Measurements from ENCODE around the gene WNT5A. TPM values are rescaled to one million over a fixed set of nuclear protein-coding genes. Genes with fewer than 3 reads are reported as not detected.

Gene WNT5A
- total RNA-seq, 1 experiment from 2014 or later = 1.1 TPM

GRCh38 chr3:55498520-55498919, 11.4 kb upstream of the WNT5A start:
- Mint-ChIP-seq H3K4me3 (no peak overlapping the region), H3K27me3 (ENCODE audit: low read depth) (no peaks in the 10 kb centered on the region; the same call in 1 of the 2 replicates), H3K9me3 (no peaks in the 10 kb centered on the region), H3K27ac (no peak overlapping the region), H3K4me1 (no peaks in the 10 kb centered on the region), H3K36me3 (ENCODE audit: insufficient read depth in 1 of 3, low read depth in 3 of 3) (no peaks in the 10 kb centered on the region)
- H4K91ac ChIP-seq (ENCODE audit: insufficient read length, low read depth, low read length) = no peak overlapping the region
- no peaks in the 10 kb centered on the region; the same call in 1 of the 2 replicates for H3K27me3 ChIP-seq (ENCODE audit: insufficient read depth, low read length)
- no peak overlapping the region for H2BK15ac ChIP-seq (ENCODE audit: low read depth, low read length)
- H3K9ac ChIP-seq (ENCODE audit: extremely low read depth, insufficient read length, low read length) = no peak overlapping the region
- no peak overlapping the region for H3K56ac ChIP-seq (ENCODE audit: insufficient read length, low read depth, low read length)
- WGBS (ENCODE audit: extremely low coverage, insufficient read length, low lambda C conversion rate) = no CpG with 5 or more reads among the region's 4 CpGs
- no peak overlapping the region for H3K23ac ChIP-seq (ENCODE audit: insufficient read length, low read depth, low read length)
- H3K79me2 ChIP-seq (ENCODE audit: insufficient read depth, low read length) = no peaks in the 10 kb centered on the region
- TF ChIP-seq CTCF (conservative IDR thresholded peaks at IDR 0.05) = no peak
- no peak overlapping the region for H2BK20ac ChIP-seq (ENCODE audit: low read depth, low read length, poor library complexity, severe bottlenecking)
- H3K79me1 ChIP-seq (ENCODE audit: insufficient read depth, low read depth, low read length, poor library complexity, severe bottlenecking) = no peaks in the 10 kb centered on the region
- H3K4me2 ChIP-seq (ENCODE audit: insufficient read depth, insufficient read length, low read length) = no peak overlapping the region
- no peak overlapping the region for H3T11ph ChIP-seq (ENCODE audit: low read length)
- no peak overlapping the region for H3K4ac ChIP-seq (ENCODE audit: low read depth, low read length)
- no peak overlapping the region for H4K5ac ChIP-seq (ENCODE audit: insufficient read length, low read depth, low read length)
- no peak overlapping the region for H2BK5ac ChIP-seq (ENCODE audit: insufficient read length, low read length)
- H2AK5ac ChIP-seq (ENCODE audit: insufficient read length, low read length) = no peak overlapping the region
- no peak overlapping the region for H2BK12ac ChIP-seq (ENCODE audit: insufficient read length, low read depth, low read length)
- H3K23me2 ChIP-seq (ENCODE audit: insufficient read length, low read depth, low read length, poor library complexity, severe bottlenecking) = no peaks in the 10 kb centered on the region
- H2BK120ac ChIP-seq (ENCODE audit: low read depth, low read length, poor library complexity, severe bottlenecking) = no peak overlapping the region
- no peaks in the 10 kb centered on the region for H3K9me3 ChIP-seq (ENCODE audit: control insufficient read depth, low read depth, low read length)
- H4K8ac ChIP-seq (replicated peaks; ENCODE audit: insufficient read length, low read depth, low read length) = no peak overlapping the region
- no peak overlapping the region for H3K27ac ChIP-seq (ENCODE audit: insufficient read length, low read depth, low read length)
- H3K14ac ChIP-seq (ENCODE audit: insufficient read depth, low read length) = no peak overlapping the region
- no peak overlapping the region for H3K18ac ChIP-seq (ENCODE audit: insufficient read length, low read depth, low read length)
- no peak for DNase-seq
- no peak overlapping the region for H2AFZ ChIP-seq (ENCODE audit: low read length)
- no peaks in the 10 kb centered on the region for H3K4me1 ChIP-seq (ENCODE audit: insufficient read depth, low read length)
- H4K20me1 ChIP-seq (ENCODE audit: control insufficient read depth, insufficient read depth, insufficient read length) = no peaks in the 10 kb centered on the region

Data from H9 (cell line).